Mesothelial cell of epicardium (in vitro differentiated cells): ENCODE data around the gene PIK3C2B. TPM values are rescaled to one million over a fixed set of nuclear protein-coding genes. Genes with fewer than 3 reads are reported as not detected.

Experiments used
- DNase-seq, 2 experiments: peaks; one replicate each; pipeline ENCODE4 v3.0.0; 2021; ENCODE audit warnings: low spot score in 2 of 2; ENCODE audit not compliant: unreplicated experiment in 2 of 2
- H3K27ac Mint-ChIP-seq: 2 replicates; pipeline ENCODE4 v1.8.0; 2021; ENCODE audit warnings: mixed read lengths
- H3K27me3 Mint-ChIP-seq: 2 replicates; pipeline ENCODE4 v1.8.0; 2021; ENCODE audit warnings: low read depth, mixed read lengths
- H3K36me3 Mint-ChIP-seq: 2 replicates; pipeline ENCODE4 v1.8.0; 2021; ENCODE audit warnings: mixed read lengths
- H3K4me1 Mint-ChIP-seq: 2 replicates; pipeline ENCODE4 v1.8.0; 2021; ENCODE audit warnings: mixed read lengths
- H3K4me3 Mint-ChIP-seq: 2 replicates; pipeline ENCODE4 v1.8.0; 2021; ENCODE audit warnings: mild to moderate bottlenecking, moderate library complexity, mixed read lengths
- H3K9me3 Mint-ChIP-seq: 2 replicates; pipeline ENCODE4 v1.8.0; 2021; ENCODE audit warnings: mixed read lengths
- total RNA-seq: library from RNA; stranded (reverse); gene quantifications from 3 replicates; pipeline ENCODE4 v1.2.1, GENCODE V29; 2021
- TF ChIP-seq, protein P1 (sequence below): fragments of 200-600 bp; sonication (generic); IDR thresholded peaks from one replicate; pipeline ENCODE4 v1.5.0; 2021; ENCODE audit warnings: antibody characterized with exemption; ENCODE audit not compliant: unreplicated experiment

PIK3C2B gene
- total RNA-seq, 1 donor from 2014 or later, result 39.6 TPM

DNA sequence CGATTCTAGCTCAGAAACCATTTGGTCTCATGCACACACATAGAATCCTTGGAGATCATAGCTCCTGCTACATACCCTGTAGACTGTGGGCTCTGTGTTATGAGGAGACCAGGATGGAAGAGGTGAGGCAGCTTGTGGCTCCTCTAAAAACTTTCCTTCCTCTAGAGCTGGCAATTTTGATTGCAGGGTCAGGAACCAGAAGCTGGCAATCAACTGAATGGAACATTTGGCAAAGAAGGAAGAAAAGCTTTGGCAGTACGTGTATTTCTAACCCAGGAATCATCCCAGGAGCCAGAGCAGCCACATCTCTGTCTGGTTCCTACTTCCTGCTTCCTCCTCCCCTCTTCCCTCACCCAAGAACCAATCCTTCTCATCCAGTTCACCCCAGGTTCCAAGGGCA is 15.7 kb downstream of the PIK3C2B start:
- no peak overlapping the region for H3K4me3 Mint-ChIP-seq
- no peaks in the 10 kb centered on the region for H3K27me3 Mint-ChIP-seq
- no peak for DNase-seq
- TF ChIP-seq, protein P1, sequence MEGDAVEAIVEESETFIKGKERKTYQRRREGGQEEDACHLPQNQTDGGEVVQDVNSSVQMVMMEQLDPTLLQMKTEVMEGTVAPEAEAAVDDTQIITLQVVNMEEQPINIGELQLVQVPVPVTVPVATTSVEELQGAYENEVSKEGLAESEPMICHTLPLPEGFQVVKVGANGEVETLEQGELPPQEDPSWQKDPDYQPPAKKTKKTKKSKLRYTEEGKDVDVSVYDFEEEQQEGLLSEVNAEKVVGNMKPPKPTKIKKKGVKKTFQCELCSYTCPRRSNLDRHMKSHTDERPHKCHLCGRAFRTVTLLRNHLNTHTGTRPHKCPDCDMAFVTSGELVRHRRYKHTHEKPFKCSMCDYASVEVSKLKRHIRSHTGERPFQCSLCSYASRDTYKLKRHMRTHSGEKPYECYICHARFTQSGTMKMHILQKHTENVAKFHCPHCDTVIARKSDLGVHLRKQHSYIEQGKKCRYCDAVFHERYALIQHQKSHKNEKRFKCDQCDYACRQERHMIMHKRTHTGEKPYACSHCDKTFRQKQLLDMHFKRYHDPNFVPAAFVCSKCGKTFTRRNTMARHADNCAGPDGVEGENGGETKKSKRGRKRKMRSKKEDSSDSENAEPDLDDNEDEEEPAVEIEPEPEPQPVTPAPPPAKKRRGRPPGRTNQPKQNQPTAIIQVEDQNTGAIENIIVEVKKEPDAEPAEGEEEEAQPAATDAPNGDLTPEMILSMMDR, result no peak
- no peak overlapping the region for H3K27ac Mint-ChIP-seq
- peaks cover 32% of the 10 kb centered on the region for H3K4me1 Mint-ChIP-seq
- H3K36me3 Mint-ChIP-seq, result no peaks in the 10 kb centered on the region
- no peaks in the 10 kb centered on the region for H3K9me3 Mint-ChIP-seq

DNA sequence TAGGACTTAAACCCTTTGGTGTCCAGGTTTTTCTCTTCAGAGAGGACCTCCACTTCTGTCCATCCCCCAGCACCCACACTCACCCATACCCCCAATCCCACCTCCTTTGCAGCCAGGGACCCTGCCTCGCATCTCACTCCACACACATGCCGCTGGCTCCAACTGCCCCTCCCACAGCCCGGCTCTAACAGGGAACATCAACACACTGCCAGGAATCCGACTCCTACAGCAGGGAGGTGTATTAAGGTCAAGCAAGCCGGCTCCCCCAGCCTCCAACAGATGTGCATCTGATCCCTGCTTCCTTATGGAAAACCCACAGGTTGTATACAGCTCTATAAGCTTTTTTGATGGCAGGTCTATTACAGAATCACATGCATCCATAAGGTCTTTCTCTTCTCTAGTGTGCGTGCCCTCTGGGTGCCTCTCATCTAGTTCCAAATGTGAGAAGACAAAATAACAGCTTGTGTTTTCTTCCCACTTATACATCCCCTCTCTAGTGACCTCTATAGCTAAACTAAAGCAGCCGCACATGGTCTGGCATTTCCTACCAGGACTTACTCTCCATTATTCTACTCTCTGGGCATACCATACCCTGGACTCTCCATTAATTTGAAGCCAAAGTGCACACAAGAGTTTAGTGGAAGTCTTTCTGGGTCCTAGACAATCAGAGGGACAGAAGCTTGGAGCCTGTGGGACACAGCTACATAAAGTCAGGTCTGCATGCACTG is 16.3 kb downstream of the PIK3C2B start:
- Mint-ChIP-seq H3K4me1 (peaks cover 32% of the 10 kb centered on the region), H3K9me3 (no peaks in the 10 kb centered on the region), H3K36me3 (no peaks in the 10 kb centered on the region), H3K4me3 (no peak overlapping the region), H3K27ac (no peak overlapping the region), H3K27me3 (no peaks in the 10 kb centered on the region)
- TF ChIP-seq, protein P1, result no peak
- no peak for DNase-seq

DNA sequence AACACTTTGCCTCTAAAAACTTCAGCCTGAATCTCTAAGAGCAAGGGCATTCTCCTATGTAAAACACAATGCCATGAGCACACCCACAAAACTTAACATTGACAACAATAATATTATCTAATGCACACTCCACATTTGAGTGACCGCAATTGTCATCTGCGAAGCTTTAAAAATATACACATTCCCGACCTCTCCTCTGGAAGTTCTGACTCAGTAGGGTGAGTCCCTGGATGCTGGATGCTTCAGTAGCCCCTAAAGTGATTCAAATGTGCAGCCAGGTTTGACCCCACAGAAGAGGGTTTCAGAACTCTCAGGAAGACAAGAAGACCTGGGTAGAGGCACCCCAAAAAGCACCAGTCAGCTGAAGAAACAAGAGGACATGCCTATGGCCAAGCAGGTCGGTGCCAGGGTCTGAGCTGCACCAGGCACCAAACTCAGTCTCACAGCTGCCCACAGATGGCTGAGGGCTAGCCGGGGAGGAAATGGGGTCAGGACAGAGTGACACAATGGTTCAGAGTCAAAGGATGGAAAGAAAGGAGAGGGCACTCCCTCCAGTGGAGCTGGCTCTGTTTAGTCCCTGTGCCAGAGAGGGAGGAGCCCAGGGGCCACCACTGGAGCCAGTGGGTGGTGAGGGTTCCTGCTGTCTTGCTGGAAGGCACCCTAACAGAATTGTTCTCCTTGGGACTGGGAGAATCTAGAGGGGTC is 17.4 kb downstream of the PIK3C2B start:
- TF ChIP-seq, protein P1, result no peak
- peaks cover 32% of the 10 kb centered on the region for H3K4me1 Mint-ChIP-seq
- H3K4me3 Mint-ChIP-seq, result no peak overlapping the region
- no peak overlapping the region for H3K27ac Mint-ChIP-seq
- no peaks in the 10 kb centered on the region for H3K36me3 Mint-ChIP-seq
- no peaks in the 10 kb centered on the region for H3K9me3 Mint-ChIP-seq
- H3K27me3 Mint-ChIP-seq, result no peaks in the 10 kb centered on the region
- no peak for DNase-seq

DNA sequence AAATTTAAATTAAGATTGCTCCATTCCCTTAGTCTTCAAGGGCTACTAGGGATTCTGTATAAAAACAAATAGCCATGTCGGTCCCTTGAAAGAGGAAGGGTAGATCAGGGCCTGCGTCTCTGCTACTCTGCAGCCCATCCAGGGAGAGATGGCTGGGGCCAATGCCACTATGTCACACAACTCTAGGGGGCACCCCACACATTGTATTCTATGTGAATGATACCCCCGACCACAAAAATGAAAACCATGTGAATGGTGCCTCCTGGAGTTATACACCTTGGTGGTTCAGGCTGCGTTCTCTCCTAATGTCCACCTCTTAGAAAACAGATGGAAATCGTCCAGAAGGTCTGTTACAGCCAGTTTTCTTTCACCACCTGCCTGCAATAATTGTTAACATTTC is 18.0 kb downstream of the PIK3C2B start:
- Mint-ChIP-seq H3K27me3 (no peaks in the 10 kb centered on the region), H3K4me1 (peaks cover 30% of the 10 kb centered on the region), H3K36me3 (no peaks in the 10 kb centered on the region), H3K27ac (no peak overlapping the region), H3K9me3 (no peaks in the 10 kb centered on the region), H3K4me3 (no peak overlapping the region)
- TF ChIP-seq, protein P1, result no peak
- no peak for DNase-seq

DNA sequence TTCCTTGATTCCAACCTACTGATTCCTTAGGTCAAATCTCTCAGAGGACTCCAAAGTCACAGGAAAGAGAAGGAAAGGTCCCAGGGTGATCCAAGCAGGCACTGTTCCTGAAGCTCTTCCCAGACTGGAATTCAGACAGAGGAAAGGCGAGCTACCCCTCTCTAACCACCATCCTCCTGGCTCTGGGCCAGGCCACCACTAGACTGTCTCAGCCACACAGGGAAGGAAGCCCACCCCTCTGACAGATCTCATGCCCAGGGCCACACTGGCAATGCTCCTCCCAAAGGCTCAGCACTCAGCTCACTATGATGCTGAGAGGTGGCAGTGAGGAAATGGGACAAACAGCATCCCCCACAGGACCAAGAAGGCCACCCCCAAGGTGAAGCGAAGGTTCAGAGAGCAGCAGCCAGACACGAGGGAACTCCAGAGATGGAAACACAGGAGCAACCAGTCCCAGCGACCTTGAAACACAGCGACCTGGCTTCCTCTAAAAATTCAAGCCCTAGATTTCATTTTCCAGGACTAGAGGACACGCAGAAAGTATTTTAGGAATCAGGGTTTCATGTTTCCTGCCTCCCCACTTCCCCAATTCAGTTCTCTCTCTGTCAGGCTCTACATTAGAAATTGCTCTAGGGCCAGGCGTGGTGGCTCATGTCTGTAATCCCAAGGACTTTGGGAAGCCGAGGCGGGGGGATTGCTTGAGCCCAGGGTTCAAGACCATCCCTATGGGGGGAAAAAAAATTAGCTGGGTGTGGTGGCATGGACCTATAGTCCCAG is 18.8 kb downstream of the PIK3C2B start:
- DNase-seq, result no peak
- peaks cover 27% of the 10 kb centered on the region for H3K4me1 Mint-ChIP-seq
- H3K27ac Mint-ChIP-seq, result peak overlapping the region; percentile 61
- H3K36me3 Mint-ChIP-seq, result no peaks in the 10 kb centered on the region
- H3K4me3 Mint-ChIP-seq, result no peak overlapping the region
- H3K27me3 Mint-ChIP-seq, result no peaks in the 10 kb centered on the region
- H3K9me3 Mint-ChIP-seq, result no peaks in the 10 kb centered on the region
- TF ChIP-seq, protein P1, result no peak
